GM10266 (cell line): ENCODE results near the gene F12.

Source experiments
- DNase-seq: peaks from one replicate; pipeline ENCODE4 v3.0.0; 2012; ENCODE audit errors: extremely low spot score
- CTCF ChIP-seq: IDR thresholded peaks from 2 replicates; pipeline ENCODE4 v1.5.1; 2012; ENCODE audit warnings: mild to moderate bottlenecking, low read depth; ENCODE audit not compliant: control insufficient read depth, insufficient read depth; ENCODE audit errors: missing control alignments

Gene F12

GRCh38 chr5:177429248-177430040 is 20.1 kb upstream of the F12 start:
- peak; percentile 83 for DNase-seq
- TF ChIP-seq CTCF, result no peak

GRCh38 chr5:177428574-177429217 is 19.3 kb upstream of the F12 start:
- TF ChIP-seq CTCF, result no peak

GRCh38 chr5:177427919-177428573 is 18.7 kb upstream of the F12 start:
- no peak for TF ChIP-seq CTCF
- no peak for DNase-seq

More at GRCh38 chr5:177428574-177429217, 19.3 kb upstream of the F12 start:
- no peak for DNase-seq

GRCh38 chr5:177427211-177427822 is 18.0 kb upstream of the F12 start:
- no peak for TF ChIP-seq CTCF
- DNase-seq, result peak; percentile 43

- no peak for TF ChIP-seq CTCF
- peak; percentile 60 for DNase-seq
Measured at GRCh38 chr5:177426566-177427210, 17.3 kb upstream of the F12 start, which contains the start of gene GRK6. TSS of gene GRK6 (plus strand) at chr5:177426676. CDS start at chr5:177426846, 170 bp downstream.

- no peak for TF ChIP-seq CTCF
- peak; percentile 99 for DNase-seq
Measured at GRCh38 chr5:177425801-177426565, 16.6 kb upstream of the F12 start.
